ENCODE results near the gene BDNF. TPM values are rescaled to one million over a fixed set of nuclear protein-coding genes. Genes with fewer than 3 reads are reported as not detected.

Gene BDNF
- total RNA-seq, 1 donor from 2014 or later, result 0.10 TPM

- TF ChIP-seq CTCF (IDR thresholded peaks at IDR 0.05; ENCODE audit: unreplicated experiment), result no peak
- no peaks in the 10 kb centered on the region for H3K27me3 Mint-ChIP-seq (ENCODE audit: unreplicated experiment)
- no peaks in the 10 kb centered on the region for H3K36me3 Mint-ChIP-seq (ENCODE audit: low read depth, unreplicated experiment)
- no peak overlapping the region for H3K27ac Mint-ChIP-seq (ENCODE audit: unreplicated experiment)
- no peak for DNase-seq (ENCODE audit: low spot score)
- H3K9me3 Mint-ChIP-seq (ENCODE audit: unreplicated experiment), result no peaks in the 10 kb centered on the region
- H3K4me3 Mint-ChIP-seq (ENCODE audit: unreplicated experiment), result no peak overlapping the region
- H3K4me1 Mint-ChIP-seq (ENCODE audit: unreplicated experiment), result no peaks in the 10 kb centered on the region
Measured at GRCh38 chr11:27623945-27624523, 76.2 kb downstream of the BDNF start.

- H3K27ac Mint-ChIP-seq (ENCODE audit: unreplicated experiment), result no peak overlapping the region
- TF ChIP-seq CTCF (IDR thresholded peaks at IDR 0.05; ENCODE audit: unreplicated experiment), result no peak
- no peaks in the 10 kb centered on the region for H3K4me1 Mint-ChIP-seq (ENCODE audit: unreplicated experiment)
- DNase-seq (ENCODE audit: low spot score), result no peak
- no peaks in the 10 kb centered on the region for H3K36me3 Mint-ChIP-seq (ENCODE audit: low read depth, unreplicated experiment)
- H3K4me3 Mint-ChIP-seq (ENCODE audit: unreplicated experiment), result no peak overlapping the region
- H3K9me3 Mint-ChIP-seq (ENCODE audit: unreplicated experiment), result no peaks in the 10 kb centered on the region
- no peaks in the 10 kb centered on the region for H3K27me3 Mint-ChIP-seq (ENCODE audit: unreplicated experiment)
Measured at GRCh38 chr11:27622541-27623300, 77.5 kb downstream of the BDNF start.

DNA sequence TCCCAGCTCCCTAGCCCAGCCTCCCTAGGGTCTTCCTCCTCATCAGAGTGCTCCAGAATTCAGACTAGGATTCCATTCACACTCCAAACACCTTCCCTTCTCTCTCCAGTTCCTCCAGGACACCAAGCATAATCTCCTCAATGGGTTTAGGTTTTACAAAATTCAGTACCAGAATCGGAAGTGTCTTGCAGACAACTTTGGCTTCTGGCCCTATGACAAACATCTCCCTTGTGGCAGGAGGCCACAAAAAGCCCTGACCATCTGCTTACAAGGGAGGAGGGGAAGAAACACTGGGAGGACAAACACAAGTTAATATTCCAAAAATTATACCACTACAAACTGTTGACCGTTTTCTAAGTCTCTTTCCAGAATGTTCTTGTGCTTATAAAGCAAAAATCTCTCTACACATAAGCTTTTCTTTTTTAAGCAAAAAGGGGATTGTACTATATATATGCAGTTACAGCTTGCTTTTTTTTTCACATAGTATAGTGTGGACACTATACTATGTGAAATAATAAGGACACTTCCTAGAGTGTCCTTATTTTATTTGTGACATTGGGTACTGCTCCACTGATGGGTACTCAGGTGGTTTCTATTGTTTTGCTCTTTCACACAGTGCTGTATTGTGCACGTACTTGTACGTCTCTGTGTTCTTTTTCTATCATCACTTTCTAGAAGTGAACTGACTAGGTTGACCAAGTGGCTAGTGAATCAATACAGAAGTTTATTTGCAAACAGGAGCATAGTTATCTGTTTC lies 78.7 kb downstream of the BDNF start:
- H3K4me3 Mint-ChIP-seq (ENCODE audit: unreplicated experiment), result no peak overlapping the region
- no peaks in the 10 kb centered on the region for H3K4me1 Mint-ChIP-seq (ENCODE audit: unreplicated experiment)
- no peak for TF ChIP-seq CTCF (IDR thresholded peaks at IDR 0.05; ENCODE audit: unreplicated experiment)
- H3K36me3 Mint-ChIP-seq (ENCODE audit: low read depth, unreplicated experiment), result no peaks in the 10 kb centered on the region
- no peak overlapping the region for H3K27ac Mint-ChIP-seq (ENCODE audit: unreplicated experiment)
- H3K9me3 Mint-ChIP-seq (ENCODE audit: unreplicated experiment), result no peaks in the 10 kb centered on the region
- H3K27me3 Mint-ChIP-seq (ENCODE audit: unreplicated experiment), result no peaks in the 10 kb centered on the region
- no peak for DNase-seq (ENCODE audit: low spot score)

DNA sequence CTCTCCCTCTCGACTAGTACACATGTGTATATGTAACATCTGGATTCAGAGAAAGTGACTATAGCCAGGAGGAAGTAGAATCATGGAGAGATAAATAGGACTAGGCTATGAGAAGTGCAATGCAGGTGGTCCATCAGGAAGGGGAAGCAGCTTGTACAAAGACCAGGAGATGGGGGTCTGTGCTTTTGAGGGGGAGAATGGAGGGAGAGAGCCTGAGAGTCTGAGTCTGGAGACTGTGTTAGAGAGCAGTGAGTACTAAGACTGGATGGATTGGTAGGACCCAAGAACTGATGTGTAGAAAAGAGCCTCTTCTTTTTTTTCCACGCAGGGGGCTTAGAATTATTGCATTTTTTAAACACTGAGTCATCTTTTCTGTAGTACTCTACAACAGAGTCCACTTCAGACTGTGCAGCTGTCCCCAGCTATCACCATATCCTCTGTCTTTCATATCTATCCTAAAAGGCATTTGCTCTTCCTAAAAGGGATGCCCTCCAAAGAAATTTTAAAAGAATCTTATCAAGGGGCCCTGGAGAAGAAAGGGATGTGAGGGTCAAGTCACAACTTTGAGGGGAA lies 80.4 kb downstream of the BDNF start:
- H3K36me3 Mint-ChIP-seq (ENCODE audit: low read depth, unreplicated experiment), result no peaks in the 10 kb centered on the region
- no peak overlapping the region for H3K27ac Mint-ChIP-seq (ENCODE audit: unreplicated experiment)
- DNase-seq (ENCODE audit: low spot score), result no peak
- no peak overlapping the region for H3K4me3 Mint-ChIP-seq (ENCODE audit: unreplicated experiment)
- no peak for TF ChIP-seq CTCF (IDR thresholded peaks at IDR 0.05; ENCODE audit: unreplicated experiment)
- no peaks in the 10 kb centered on the region for H3K27me3 Mint-ChIP-seq (ENCODE audit: unreplicated experiment)
- H3K9me3 Mint-ChIP-seq (ENCODE audit: unreplicated experiment), result no peaks in the 10 kb centered on the region
- H3K4me1 Mint-ChIP-seq (ENCODE audit: unreplicated experiment), result no peaks in the 10 kb centered on the region
